Stimulated activated CD4-positive, alpha-beta T cell treated with anti-CD3 and anti-CD28 coated beads, Interleukin-4, amount 100 ng/mL, for 4 hours (primary cell): ENCODE measurements around the gene SOHLH1.

ENCODE experiments used
- DNase-seq, 2 experiments: peaks; one replicate each; pipeline ENCODE4 v3.0.0-alpha.2; 2020

SOHLH1 gene

GRCh38 chr9:135699440-135699839, at the start of gene SOHLH1:
SOHLH1 (minus strand) TSS chr9:135699481; CDS start chr9:135699467, 14 bp downstream.
- DNase-seq = no peak

GRCh38 chr9:135748676-135749075, 49.4 kb upstream of the SOHLH1 start:
- DNase-seq = no peak

DNA sequence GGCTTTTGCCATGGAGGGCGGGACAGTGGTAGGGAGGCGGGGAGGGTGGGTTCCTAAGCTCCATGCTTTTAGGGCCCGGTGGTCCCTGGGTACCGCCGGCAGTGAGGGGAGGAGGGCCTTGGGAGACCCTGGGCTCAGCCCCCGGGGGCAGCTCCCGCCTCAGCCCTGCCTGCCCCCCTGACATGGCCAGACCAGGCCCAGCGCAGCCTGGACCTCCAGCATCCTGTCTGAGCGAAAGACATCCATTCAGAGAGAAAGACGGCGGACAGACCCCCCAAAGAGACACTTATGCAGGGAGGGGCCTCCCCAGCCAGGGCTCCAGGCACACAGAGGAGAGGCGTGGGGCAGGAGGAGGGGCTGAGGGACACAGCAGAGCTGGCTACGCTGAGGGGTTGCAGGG, 48.0 kb upstream of the SOHLH1 start:
- no peak for DNase-seq

DNA sequence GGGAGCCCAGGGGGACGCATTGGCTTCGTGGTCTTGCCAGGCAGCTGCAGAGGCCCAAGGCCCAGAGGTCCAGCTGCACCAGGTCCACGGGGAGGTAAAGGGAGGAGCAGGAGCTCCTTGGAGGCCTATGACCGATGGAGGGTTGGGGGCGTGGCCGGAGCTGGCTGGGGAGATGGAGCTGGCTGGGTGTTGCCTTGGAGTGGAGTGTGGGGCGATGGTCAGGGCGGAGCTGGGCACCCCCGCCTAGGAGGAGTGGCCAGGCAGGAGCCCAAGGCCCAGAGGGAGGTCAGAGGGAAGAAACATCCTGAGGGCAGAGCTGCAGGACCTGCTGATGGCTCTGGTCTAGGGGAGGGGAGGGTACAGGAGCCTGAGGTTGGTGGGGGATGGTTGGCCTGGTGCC, 47.3 kb upstream of the SOHLH1 start:
- no peak for DNase-seq

- no peak for DNase-seq
These were observed 46.5 kb upstream of the SOHLH1 start for GRCh38 chr9:135745686-135746324.

DNA sequence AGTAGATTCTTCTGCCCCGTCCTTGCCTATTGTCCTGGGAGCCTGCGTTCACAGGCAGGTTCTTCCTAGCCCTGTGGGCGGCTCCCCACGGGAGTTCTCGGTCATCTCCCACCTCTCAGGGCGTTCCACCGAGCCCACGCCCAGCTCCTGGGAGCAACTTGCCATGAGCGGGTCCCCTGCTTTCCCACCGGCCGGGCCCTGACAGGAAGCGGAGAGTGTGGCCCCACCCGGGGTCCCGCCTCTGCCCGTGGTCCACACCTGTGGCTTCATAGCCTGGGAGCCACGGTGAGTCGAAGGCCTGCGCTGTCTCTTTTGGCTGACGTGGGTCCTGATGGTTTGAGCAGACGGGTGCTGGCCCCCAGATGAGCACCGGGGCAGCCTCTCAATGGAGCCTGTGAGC, 45.9 kb upstream of the SOHLH1 start:
- no peak for DNase-seq

- no peak for DNase-seq
These were observed 45.2 kb upstream of the SOHLH1 start for GRCh38 chr9:135744333-135745070.

- no peak for DNase-seq
These were observed 44.5 kb upstream of the SOHLH1 start for GRCh38 chr9:135743546-135744332.

GRCh38 chr9:135743021-135743420, 43.7 kb upstream of the SOHLH1 start:
- DNase-seq = no peak

GRCh38 chr9:135741276-135742219, 42.3 kb upstream of the SOHLH1 start:
- no peak for DNase-seq

DNA sequence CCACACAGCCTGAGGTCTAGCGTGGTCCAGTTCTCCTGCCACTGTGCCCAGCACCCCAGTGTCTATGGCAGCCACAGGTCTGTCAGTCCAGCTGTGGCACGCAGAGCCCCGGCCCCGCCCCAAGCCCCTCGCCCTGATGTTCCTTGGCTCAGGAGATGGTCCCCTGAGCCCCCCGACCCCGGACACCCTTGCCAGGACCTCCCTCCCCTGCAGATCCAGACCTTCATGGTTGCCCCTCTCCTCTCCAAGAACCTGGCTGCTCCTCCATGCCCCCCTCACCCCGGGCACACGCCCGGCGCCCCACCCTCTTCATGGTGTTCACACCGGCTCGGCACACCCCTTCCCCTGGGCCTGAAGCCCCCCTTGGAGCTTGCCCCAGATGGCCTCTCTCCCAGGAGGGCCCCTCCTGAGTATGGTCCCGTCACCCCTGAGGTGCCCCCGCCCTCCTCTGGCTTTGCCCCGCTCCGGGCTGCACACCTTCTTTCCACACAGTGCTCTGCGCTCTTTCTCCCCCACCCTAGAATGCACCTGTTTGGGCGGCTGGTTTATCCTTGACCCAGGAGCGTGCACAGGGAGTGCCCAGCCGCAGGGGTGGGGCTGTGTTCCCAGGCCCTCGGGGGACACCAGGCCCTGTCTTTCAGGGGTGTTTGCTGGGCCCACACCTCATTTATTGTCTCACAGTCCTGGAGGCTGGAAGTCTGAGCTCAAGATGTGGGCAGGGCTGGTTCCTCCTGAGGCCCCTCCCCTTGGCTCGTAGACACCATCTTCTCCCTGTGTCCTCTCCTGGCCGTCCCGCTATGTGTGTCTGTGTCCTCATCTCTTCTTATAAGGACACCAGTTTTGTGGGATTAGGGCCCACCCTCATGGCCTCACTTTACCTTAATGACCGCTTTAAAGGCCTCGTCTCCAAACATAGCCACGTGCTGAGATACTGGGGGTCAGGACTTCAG, 40.3 kb upstream of the SOHLH1 start:
- DNase-seq = no peak

GRCh38 chr9:135737840-135738521, 38.7 kb upstream of the SOHLH1 start:
- DNase-seq = no peak

DNA sequence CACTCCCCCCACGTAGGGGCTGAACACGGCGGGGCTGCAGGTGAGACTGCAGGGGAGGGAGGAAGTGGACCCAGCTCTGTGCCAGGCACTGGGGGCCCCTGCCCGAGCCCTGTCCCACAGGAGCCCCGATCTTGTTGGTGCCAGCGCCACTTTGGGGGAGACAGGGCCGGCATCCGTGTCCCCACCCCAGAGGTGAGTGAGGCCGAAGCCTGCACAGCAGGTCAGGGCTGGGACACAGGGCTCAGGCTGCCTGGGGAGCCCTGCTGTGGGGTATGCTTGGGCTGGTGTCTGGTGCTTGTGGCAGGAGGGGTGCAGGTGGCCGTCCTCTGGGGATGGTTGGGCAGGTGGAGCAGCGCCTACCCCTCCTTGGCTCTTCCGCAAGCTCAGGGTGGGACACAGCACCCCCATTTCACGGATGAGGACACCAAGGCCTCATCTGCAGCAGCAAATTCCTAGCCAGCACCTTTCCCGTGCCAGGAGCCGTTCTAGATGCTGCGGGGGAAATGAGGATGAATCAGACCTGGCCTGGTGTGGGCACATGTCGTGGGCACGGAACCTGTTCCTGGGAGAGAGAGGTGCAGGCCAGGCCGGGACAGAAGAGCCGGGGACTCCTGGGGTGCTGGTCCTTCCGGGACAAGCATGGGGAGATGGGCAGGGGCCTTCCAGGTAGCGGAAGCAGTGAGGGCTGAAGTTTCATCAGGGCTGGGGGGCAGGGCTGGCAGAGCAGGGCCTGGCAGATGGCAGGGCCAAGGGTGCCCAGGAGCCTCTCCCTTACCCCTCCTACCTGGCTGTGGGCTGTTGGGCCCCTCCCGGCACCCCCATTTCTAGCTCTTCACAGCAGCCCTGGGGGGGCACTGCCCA, 37.9 kb upstream of the SOHLH1 start:
- no peak for DNase-seq

DNA sequence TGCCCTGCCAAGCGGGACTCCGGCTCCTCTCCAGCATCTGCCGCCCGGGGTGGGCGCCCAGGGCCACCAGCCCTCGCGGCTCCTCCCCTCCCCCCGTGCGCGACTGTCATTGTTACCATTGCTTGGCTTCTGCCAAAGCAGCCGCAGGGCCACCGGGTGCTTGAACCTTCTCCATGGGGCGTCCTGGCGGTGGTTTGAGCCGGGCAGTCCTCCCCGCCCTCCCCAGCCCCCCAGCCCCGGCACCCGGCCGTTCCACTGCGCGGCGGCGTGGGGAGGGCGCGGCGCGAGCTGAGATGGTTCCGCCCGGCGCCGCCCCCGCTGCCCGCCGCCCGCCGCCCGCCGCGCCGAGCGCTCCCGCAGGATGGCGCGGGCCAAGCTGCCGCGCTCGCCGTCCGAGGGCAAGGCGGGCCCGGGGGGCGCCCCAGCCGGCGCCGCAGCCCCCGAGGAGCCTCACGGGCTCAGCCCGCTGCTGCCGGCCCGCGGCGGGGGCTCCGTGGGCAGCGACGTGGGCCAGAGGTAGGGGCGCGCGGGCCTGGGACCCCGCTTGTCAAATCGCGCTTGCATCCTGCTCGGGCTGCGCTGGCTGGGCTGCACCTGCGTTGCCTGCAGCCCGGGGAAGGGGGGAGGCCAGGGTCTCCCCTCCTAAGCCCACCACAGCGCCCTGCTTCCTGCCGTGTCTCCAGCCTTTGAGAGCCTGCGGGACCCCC, 37.1 kb upstream of the SOHLH1 start:
- DNase-seq = no peak

DNA sequence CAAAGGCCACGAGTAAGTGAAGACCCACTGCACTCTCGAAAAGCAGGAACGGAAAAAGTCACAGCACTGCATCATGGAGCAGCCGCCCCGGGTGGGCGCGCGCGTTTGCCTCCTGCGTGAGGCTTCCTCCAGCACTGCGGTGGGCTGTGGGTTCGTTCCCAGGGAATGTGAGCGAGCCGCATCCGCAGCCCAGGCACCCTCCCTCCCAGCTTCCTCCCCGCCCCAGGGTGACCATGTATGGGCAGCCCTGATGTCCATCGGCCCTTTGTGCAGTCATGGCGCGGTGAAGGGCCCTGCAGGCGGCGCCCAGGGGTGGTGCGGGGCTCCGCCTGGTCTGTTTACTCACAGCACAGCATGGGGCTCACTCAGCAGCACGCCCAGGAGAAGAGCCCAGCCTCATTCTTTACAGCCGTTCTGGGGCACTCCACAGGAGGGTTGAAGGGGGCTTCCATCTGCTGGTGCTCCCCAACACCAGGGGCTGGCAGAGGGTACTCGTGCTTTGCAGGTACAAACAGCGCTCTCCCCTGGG, 35.4 kb upstream of the SOHLH1 start:
- no peak for DNase-seq

GRCh38 chr9:135732569-135733257, 33.4 kb upstream of the SOHLH1 start:
- no peak for DNase-seq

DNA sequence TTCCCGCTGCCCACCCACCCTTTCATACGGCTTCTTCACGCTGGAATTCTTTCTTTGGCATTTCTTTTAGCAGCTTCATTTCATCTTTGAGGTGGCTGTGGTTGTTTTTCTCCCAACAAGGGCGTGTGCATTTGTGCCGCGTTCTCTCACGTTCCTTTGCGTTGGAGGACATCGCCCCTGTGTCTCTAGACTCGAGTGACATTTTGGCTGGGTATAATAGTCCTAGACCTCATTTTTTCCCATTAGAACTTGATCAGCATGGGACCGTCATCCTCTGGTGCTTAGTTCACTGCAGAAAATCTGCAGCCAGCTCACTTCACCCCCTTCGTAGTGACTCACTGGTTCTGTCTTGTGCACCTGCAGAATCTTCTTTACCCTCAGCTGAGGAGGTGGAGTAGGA, 32.2 kb upstream of the SOHLH1 start:
- no peak for DNase-seq

- DNase-seq = no peak
These were observed 30.2 kb upstream of the SOHLH1 start for GRCh38 chr9:135729480-135729879.
